22Rv1 (cell line): ENCODE data around the gene IQSEC1.

ENCODE experiments used
- H3K27ac ChIP-seq: fragments of 450-650 bp; 2 replicates; pipeline ENCODE4 v1.5.1; 2017
- ZFX ChIP-seq: fragments of 450-650 bp; IDR thresholded peaks from 2 replicates; pipeline ENCODE4 v1.6.1; 2017; ENCODE audit warnings: antibody characterized with exemption, borderline replicate concordance
- TF ChIP-seq, protein P1 (sequence below): fragments of 450-650 bp; IDR thresholded peaks from 2 replicates; pipeline ENCODE4 v1.5.1; 2017; ENCODE audit warnings: mild to moderate bottlenecking

The IQSEC1 gene

DNA sequence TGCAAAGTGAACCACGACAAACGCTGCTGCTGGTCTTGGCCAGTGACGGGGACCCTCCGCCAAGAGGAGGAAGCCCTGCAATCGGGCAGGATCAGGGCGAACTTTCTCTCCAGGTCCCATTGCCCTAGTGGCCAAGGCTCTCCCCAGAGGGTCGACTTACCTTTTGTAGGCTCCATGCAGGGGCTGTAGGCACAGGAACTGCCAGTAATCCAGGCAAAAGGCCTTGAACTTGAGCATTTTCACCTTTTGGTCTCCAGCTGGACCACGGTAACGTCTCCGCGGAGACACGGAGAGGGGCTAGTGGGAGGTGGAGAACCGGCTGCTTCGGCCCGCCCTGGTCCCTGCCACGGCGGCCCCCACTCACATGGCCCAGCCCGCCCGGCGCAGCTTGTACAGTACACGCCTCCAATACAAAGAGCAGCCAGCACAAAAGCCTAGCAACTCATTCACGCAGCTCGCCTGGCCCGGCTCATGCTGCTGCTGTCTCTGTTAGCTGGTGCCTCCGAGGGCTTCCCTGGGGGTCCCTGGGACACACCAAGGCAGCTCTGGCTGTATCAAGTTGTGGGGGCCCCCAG is 31.0 kb downstream of the IQSEC1 start:
- no peak overlapping the region for H3K27ac ChIP-seq
- TF ChIP-seq ZFX = no peak
- TF ChIP-seq, protein P1, sequence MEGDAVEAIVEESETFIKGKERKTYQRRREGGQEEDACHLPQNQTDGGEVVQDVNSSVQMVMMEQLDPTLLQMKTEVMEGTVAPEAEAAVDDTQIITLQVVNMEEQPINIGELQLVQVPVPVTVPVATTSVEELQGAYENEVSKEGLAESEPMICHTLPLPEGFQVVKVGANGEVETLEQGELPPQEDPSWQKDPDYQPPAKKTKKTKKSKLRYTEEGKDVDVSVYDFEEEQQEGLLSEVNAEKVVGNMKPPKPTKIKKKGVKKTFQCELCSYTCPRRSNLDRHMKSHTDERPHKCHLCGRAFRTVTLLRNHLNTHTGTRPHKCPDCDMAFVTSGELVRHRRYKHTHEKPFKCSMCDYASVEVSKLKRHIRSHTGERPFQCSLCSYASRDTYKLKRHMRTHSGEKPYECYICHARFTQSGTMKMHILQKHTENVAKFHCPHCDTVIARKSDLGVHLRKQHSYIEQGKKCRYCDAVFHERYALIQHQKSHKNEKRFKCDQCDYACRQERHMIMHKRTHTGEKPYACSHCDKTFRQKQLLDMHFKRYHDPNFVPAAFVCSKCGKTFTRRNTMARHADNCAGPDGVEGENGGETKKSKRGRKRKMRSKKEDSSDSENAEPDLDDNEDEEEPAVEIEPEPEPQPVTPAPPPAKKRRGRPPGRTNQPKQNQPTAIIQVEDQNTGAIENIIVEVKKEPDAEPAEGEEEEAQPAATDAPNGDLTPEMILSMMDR = no peak

DNA sequence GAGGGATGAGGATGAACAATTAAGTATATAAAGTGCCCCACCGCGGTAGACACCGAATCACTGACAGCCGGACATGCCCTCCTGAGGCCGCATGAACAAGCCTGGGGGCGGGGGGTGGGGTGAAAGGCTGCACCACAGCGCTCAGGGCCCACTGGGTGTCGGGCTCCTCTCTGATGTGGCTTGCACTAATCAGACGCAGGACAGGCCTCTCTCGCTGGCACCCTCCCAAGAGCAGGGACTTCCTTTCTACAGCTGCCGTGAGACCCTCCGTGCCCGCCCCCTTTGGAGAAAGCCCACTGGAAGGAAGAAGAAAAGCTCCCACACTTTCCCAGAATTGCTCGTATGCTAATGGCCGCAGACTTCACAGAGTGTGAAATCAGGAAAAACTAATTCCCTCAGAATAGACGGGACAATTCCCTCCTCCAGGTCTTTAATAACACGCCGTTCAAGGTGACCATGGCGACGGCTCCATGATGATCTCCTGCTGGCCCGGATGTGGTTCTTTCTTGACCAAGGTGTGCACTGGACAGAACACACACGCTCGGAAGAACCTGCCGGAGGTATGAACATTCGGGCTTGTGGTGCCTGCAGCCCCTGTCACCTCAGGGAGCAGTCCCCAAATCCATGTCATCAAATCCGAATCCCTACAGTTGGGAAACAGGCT is 32.0 kb downstream of the IQSEC1 start:
- H3K27ac ChIP-seq = no peak overlapping the region

DNA sequence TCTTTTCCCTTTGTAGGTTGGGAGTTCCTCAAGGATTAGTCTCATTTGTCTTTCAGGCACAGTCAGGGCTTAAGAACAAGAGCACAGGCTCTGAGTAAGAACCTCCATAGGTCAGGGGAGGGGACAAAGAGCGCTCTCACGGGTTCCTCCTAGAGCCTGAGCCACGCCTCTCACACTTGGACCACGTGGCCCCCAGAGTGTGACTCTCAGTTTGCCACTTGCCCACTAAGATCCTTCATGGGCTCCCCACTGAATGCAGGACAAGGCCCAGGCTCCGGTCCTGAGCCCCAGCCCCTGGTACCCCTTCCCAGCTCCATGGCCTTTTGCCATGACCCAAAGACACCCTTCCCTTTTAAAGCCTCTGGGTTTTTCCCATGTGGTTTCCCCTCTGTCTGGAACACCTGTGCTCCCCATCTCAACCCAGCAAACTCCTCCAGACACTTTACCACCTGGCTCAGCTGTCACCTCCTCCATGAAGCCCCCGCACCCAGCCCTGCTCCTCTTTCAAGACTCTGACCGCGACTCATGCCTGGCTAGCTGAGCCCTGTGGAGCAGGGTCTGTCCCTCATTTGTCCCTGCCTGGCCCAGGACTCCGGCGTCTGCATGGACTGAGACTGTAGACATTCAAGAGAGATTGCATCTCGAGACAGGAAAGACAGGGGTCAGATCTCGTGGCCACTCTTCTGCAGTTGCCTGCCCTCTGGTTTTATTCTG is 32.7 kb downstream of the IQSEC1 start:
- no peak overlapping the region for H3K27ac ChIP-seq
- TF ChIP-seq ZFX = no peak
- TF ChIP-seq, protein P1 = no peak

More for the DNA sequence above, 32.0 kb downstream of the IQSEC1 start:
- TF ChIP-seq, protein P1 = no peak
- TF ChIP-seq ZFX = no peak

- TF ChIP-seq, protein P1 = no peak
- no peak for TF ChIP-seq ZFX
- H3K27ac ChIP-seq = no peak overlapping the region
Measured at GRCh38 chr3:13039213-13039896, 33.9 kb downstream of the IQSEC1 start.

GRCh38 chr3:13037458-13038117 is 35.6 kb downstream of the IQSEC1 start:
- no peak for TF ChIP-seq ZFX
- TF ChIP-seq, protein P1 = no peak
- no peak overlapping the region for H3K27ac ChIP-seq

GRCh38 chr3:13034861-13035260 is 38.4 kb downstream of the IQSEC1 start:
- H3K27ac ChIP-seq = no peak overlapping the region
- TF ChIP-seq, protein P1 = no peak
- no peak for TF ChIP-seq ZFX
